ENCODE measurements around the gene PDZD2.

DNA sequence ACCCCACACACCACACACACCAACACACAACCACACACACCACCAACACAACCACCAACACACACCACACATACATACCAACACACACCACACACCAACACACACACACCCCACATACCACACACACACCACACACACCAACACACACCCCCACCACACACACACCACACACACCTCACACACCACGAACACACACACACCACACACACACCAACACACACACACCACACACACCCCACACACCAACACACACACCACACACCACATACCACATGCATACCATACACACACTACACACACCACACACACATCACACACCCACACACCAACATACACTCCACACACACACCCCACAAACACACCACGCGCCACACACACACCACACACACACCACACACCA, 363.8 kb downstream of the PDZD2 start:
- TF ChIP-seq, protein P1, sequence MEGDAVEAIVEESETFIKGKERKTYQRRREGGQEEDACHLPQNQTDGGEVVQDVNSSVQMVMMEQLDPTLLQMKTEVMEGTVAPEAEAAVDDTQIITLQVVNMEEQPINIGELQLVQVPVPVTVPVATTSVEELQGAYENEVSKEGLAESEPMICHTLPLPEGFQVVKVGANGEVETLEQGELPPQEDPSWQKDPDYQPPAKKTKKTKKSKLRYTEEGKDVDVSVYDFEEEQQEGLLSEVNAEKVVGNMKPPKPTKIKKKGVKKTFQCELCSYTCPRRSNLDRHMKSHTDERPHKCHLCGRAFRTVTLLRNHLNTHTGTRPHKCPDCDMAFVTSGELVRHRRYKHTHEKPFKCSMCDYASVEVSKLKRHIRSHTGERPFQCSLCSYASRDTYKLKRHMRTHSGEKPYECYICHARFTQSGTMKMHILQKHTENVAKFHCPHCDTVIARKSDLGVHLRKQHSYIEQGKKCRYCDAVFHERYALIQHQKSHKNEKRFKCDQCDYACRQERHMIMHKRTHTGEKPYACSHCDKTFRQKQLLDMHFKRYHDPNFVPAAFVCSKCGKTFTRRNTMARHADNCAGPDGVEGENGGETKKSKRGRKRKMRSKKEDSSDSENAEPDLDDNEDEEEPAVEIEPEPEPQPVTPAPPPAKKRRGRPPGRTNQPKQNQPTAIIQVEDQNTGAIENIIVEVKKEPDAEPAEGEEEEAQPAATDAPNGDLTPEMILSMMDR (IDR thresholded peaks at IDR 0.05), result no peak
- TF ChIP-seq POLR2A (IDR thresholded peaks at IDR 0.05), result no peak
